Measurements from ENCODE around the gene TMEM213. TPM values are rescaled to one million over a fixed set of nuclear protein-coding genes. Genes with fewer than 3 reads are reported as not detected.

The TMEM213 gene
- polyA plus RNA-seq, 1 donor from 2014 or later, result not detected

- Histone ChIP-seq H3K9me2 (ENCODE audit: insufficient read depth, low read length) (no peaks in the 10 kb centered on the region), H3K36me3 (ENCODE audit: insufficient read depth, low read length) (no peaks in the 10 kb centered on the region)
Observed at GRCh38 chr7:138871814-138872090, 74.0 kb downstream of the TMEM213 start.

GRCh38 chr7:138872576-138872975 is 74.8 kb downstream of the TMEM213 start:
- Histone ChIP-seq H2AFZ (ENCODE audit: low read depth, low read length) (no peak overlapping the region), H3K79me2 (replicated peaks; ENCODE audit: insufficient read depth, low read length) (no peaks in the 10 kb centered on the region), H3K36me3 (ENCODE audit: insufficient read depth, low read length) (no peaks in the 10 kb centered on the region), H3K27me3 (ENCODE audit: insufficient read depth, low read depth, low read length) (no peaks in the 10 kb centered on the region), H3F3A (ENCODE audit: insufficient read depth, low read length, poor library complexity, severe bottlenecking) (no peaks in the 10 kb centered on the region), H3K27ac (ENCODE audit: low read length) (no peak overlapping the region), H3K4me2 (ENCODE audit: low read length) (no peak overlapping the region), H3K4me3 (ENCODE audit: low read length) (no peak overlapping the region), H3K9me3 (ENCODE audit: low read length) (no peaks in the 10 kb centered on the region), H3K9ac (ENCODE audit: low read length) (no peak overlapping the region), H3K9me2 (ENCODE audit: insufficient read depth, low read length) (no peaks in the 10 kb centered on the region), H4K20me1 (ENCODE audit: insufficient read depth) (no peaks in the 10 kb centered on the region)
- no peak for TF ChIP-seq CTCF (IDR thresholded peaks at IDR 0.05; ENCODE audit: poor library complexity, severe bottlenecking)
- TF ChIP-seq SMC3 (conservative IDR thresholded peaks at IDR 0.05; ENCODE audit: poor library complexity), result no peak
- no peak for TF ChIP-seq REST (IDR thresholded peaks at IDR 0.05; ENCODE audit: borderline replicate concordance)
- TF ChIP-seq EZH2 (IDR thresholded peaks at IDR 0.05; ENCODE audit: borderline replicate concordance, insufficient read depth, low read length, poor library complexity, severe bottlenecking), result no peak
- TF ChIP-seq RAD21 (conservative IDR thresholded peaks at IDR 0.05), result no peak
- TF ChIP-seq TAF1 (IDR thresholded peaks at IDR 0.05; ENCODE audit: low read depth), result no peak

More at GRCh38 chr7:138871814-138872090, 74.0 kb downstream of the TMEM213 start:
- Histone ChIP-seq H3K4me2 (ENCODE audit: low read length) (no peak overlapping the region), H4K20me1 (ENCODE audit: insufficient read depth) (no peaks in the 10 kb centered on the region), H3K9ac (ENCODE audit: low read length) (no peak overlapping the region), H3K4me3 (ENCODE audit: low read length) (no peak overlapping the region), H3K79me2 (replicated peaks; ENCODE audit: insufficient read depth, low read length) (no peaks in the 10 kb centered on the region), H3K9me3 (ENCODE audit: low read length) (no peaks in the 10 kb centered on the region), H3K27ac (ENCODE audit: low read length) (no peak overlapping the region), H3F3A (ENCODE audit: insufficient read depth, low read length, poor library complexity, severe bottlenecking) (no peaks in the 10 kb centered on the region), H2AFZ (ENCODE audit: low read depth, low read length) (no peak overlapping the region), H3K27me3 (ENCODE audit: insufficient read depth, low read depth, low read length) (no peaks in the 10 kb centered on the region)
- TF ChIP-seq EZH2 (IDR thresholded peaks at IDR 0.05; ENCODE audit: borderline replicate concordance, insufficient read depth, low read length, poor library complexity, severe bottlenecking), result no peak
- no peak for TF ChIP-seq EP300 (conservative IDR thresholded peaks at IDR 0.05; ENCODE audit: poor library complexity, severe bottlenecking)
- no peak for TF ChIP-seq MXI1 (conservative IDR thresholded peaks at IDR 0.05; ENCODE audit: poor library complexity, severe bottlenecking)
- TF ChIP-seq TAF1 (IDR thresholded peaks at IDR 0.05; ENCODE audit: low read depth), result no peak
- no peak for TF ChIP-seq POLR2AphosphoS5 (IDR thresholded peaks at IDR 0.05)
- TF ChIP-seq RAD21 (conservative IDR thresholded peaks at IDR 0.05), result no peak
- TF ChIP-seq CTCF (IDR thresholded peaks at IDR 0.05; ENCODE audit: poor library complexity, severe bottlenecking), result no peak
- TF ChIP-seq REST (IDR thresholded peaks at IDR 0.05; ENCODE audit: borderline replicate concordance), result no peak
- no peak for TF ChIP-seq SMC3 (conservative IDR thresholded peaks at IDR 0.05; ENCODE audit: poor library complexity)
